ENCODE results near the gene SLC17A9.

Gene SLC17A9

GRCh38 chr20:62938105-62938888 is 14.2 kb upstream of the SLC17A9 start, which contains the start of gene GID8:
Gene GID8, plus strand, starts transcription at chr20:62938147. Its CDS starts 3,356 bp downstream, at chr20:62941503.
- DNase-seq: peak; percentile 78 to 85
- TF ChIP-seq GATA1 (IDR thresholded peaks at IDR 0.05; ENCODE audit: low read depth, low read length) (no peak), POLR2A (IDR thresholded peaks at IDR 0.05; ENCODE audit: low read length) (no peak)

GRCh38 chr20:62940875-62941274 is 11.6 kb upstream of the SLC17A9 start:
- DNase-seq: no peak

GRCh38 chr20:62941792-62942191 is 10.7 kb upstream of the SLC17A9 start:
- no peak for DNase-seq
- TF ChIP-seq GATA1 (IDR thresholded peaks at IDR 0.05; ENCODE audit: low read depth, low read length) (no peak), POLR2A (IDR thresholded peaks at IDR 0.05; ENCODE audit: low read length) (no peak)

More at GRCh38 chr20:62940875-62941274, 11.6 kb upstream of the SLC17A9 start:
- TF ChIP-seq POLR2A (IDR thresholded peaks at IDR 0.05; ENCODE audit: low read length): no peak
- no peak for TF ChIP-seq GATA1 (IDR thresholded peaks at IDR 0.05; ENCODE audit: low read depth, low read length)

GRCh38 chr20:62942456-62942855 is 10.1 kb upstream of the SLC17A9 start:
- DNase-seq: no peak
- TF ChIP-seq POLR2A (IDR thresholded peaks at IDR 0.05; ENCODE audit: low read length): no peak
- no peak for TF ChIP-seq GATA1 (IDR thresholded peaks at IDR 0.05; ENCODE audit: low read depth, low read length)

GRCh38 chr20:62943396-62943795 is 9.1 kb upstream of the SLC17A9 start:
- DNase-seq: no peak
- no peak for TF ChIP-seq POLR2A (IDR thresholded peaks at IDR 0.05; ENCODE audit: low read length)
- no peak for TF ChIP-seq GATA1 (IDR thresholded peaks at IDR 0.05; ENCODE audit: low read depth, low read length)

- no peak for DNase-seq
- TF ChIP-seq GATA1 (IDR thresholded peaks at IDR 0.05; ENCODE audit: low read depth, low read length): no peak
- TF ChIP-seq POLR2A (IDR thresholded peaks at IDR 0.05; ENCODE audit: low read length): no peak
These were observed 8.3 kb upstream of the SLC17A9 start for GRCh38 chr20:62944184-62944583.

GRCh38 chr20:62944746-62945145 is 7.8 kb upstream of the SLC17A9 start:
- no peak for DNase-seq
- TF ChIP-seq POLR2A (IDR thresholded peaks at IDR 0.05; ENCODE audit: low read length) (no peak), GATA1 (IDR thresholded peaks at IDR 0.05; ENCODE audit: low read depth, low read length) (no peak)

GRCh38 chr20:62945771-62946339 is 6.7 kb upstream of the SLC17A9 start:
- no peak for DNase-seq
- TF ChIP-seq POLR2A (IDR thresholded peaks at IDR 0.05; ENCODE audit: low read length): no peak
- TF ChIP-seq GATA1 (IDR thresholded peaks at IDR 0.05; ENCODE audit: low read depth, low read length): no peak

- TF ChIP-seq POLR2A (IDR thresholded peaks at IDR 0.05; ENCODE audit: low read length) (no peak), GATA1 (IDR thresholded peaks at IDR 0.05; ENCODE audit: low read depth, low read length) (no peak)
- DNase-seq: peak; percentile 52 to 71
These were observed 5.6 kb upstream of the SLC17A9 start for GRCh38 chr20:62946918-62947317.

GRCh38 chr20:62947532-62948300 is 4.8 kb upstream of the SLC17A9 start:
- no peak for TF ChIP-seq GATA1 (IDR thresholded peaks at IDR 0.05; ENCODE audit: low read depth, low read length)
- TF ChIP-seq POLR2A (IDR thresholded peaks at IDR 0.05; ENCODE audit: low read length): no peak
- no peak for DNase-seq

GRCh38 chr20:62949153-62949821 is 3.2 kb upstream of the SLC17A9 start:
- peak in 1 of 2 experiments; percentile 36 for DNase-seq
- TF ChIP-seq GATA1 (IDR thresholded peaks at IDR 0.05; ENCODE audit: low read depth, low read length): no peak
- TF ChIP-seq POLR2A (IDR thresholded peaks at IDR 0.05; ENCODE audit: low read length): no peak

- TF ChIP-seq POLR2A (IDR thresholded peaks at IDR 0.05; ENCODE audit: low read length): no peak
- TF ChIP-seq GATA1 (IDR thresholded peaks at IDR 0.05; ENCODE audit: low read depth, low read length): no peak
- no peak for DNase-seq
These were observed 2.5 kb upstream of the SLC17A9 start for GRCh38 chr20:62949962-62950361.

- TF ChIP-seq GATA1 (IDR thresholded peaks at IDR 0.05; ENCODE audit: low read depth, low read length) (no peak), POLR2A (IDR thresholded peaks at IDR 0.05; ENCODE audit: low read length) (no peak)
- DNase-seq: no peak
These were observed 1.8 kb upstream of the SLC17A9 start for GRCh38 chr20:62950741-62951140.
